ENCODE measurements around the gene DNAJC18.

DNAJC18 gene

GRCh38 chr5:139431706-139432105 lies 7.6 kb downstream of the DNAJC18 start:
- in situ Hi-C loops (cut with HindIII; ENCODE audit: low sequenced_read_pairs): loop anchor here (25.0 kb wide), 1 partner anchor 156 kb away; no protein-coding TSS in a partner anchor

- in situ Hi-C loops (cut with HindIII; ENCODE audit: low sequenced_read_pairs): loop anchor here (25.0 kb wide), 1 partner anchor 157 kb away; no protein-coding TSS in a partner anchor
Observed at GRCh38 chr5:139430015-139430414, 9.3 kb downstream of the DNAJC18 start.

- in situ Hi-C loops (cut with HindIII; ENCODE audit: low sequenced_read_pairs): loop anchor here (25.0 kb wide), 1 partner anchor 161 kb away; no protein-coding TSS in a partner anchor
Observed at GRCh38 chr5:139426203-139426885, 13.0 kb downstream of the DNAJC18 start.

GRCh38 chr5:139425497-139425896 lies 13.8 kb downstream of the DNAJC18 start:
- in situ Hi-C loops (cut with HindIII; ENCODE audit: low sequenced_read_pairs): loop anchor here (25.0 kb wide), 1 partner anchor 162 kb away; no protein-coding TSS in a partner anchor

GRCh38 chr5:139422307-139422893 lies 16.9 kb downstream of the DNAJC18 start:
- in situ Hi-C loops (cut with HindIII; ENCODE audit: low sequenced_read_pairs): loop anchor here (25.0 kb wide), 1 partner anchor 340 kb away; no protein-coding TSS in a partner anchor

- in situ Hi-C loops (cut with HindIII; ENCODE audit: low sequenced_read_pairs): loop anchor here (10.0 to 25.0 kb wide), 2 partner anchors 105 to 343 kb away; no protein-coding TSS in a partner anchor
Observed at GRCh38 chr5:139419226-139420192, 19.8 kb downstream of the DNAJC18 start.

GRCh38 chr5:139418793-139419192 lies 20.5 kb downstream of the DNAJC18 start:
- in situ Hi-C loops (cut with HindIII; ENCODE audit: low sequenced_read_pairs): loop anchor here (10.0 to 25.0 kb wide), 2 partner anchors 106 to 344 kb away; no protein-coding TSS in a partner anchor

GRCh38 chr5:139417214-139417613 lies 22.1 kb downstream of the DNAJC18 start:
- in situ Hi-C loops (cut with HindIII; ENCODE audit: low sequenced_read_pairs): loop anchor here (10.0 to 25.0 kb wide), 2 partner anchors 108 to 345 kb away; no protein-coding TSS in a partner anchor

GRCh38 chr5:139416651-139417050 lies 22.7 kb downstream of the DNAJC18 start:
- in situ Hi-C loops (cut with HindIII; ENCODE audit: low sequenced_read_pairs): loop anchor here (10.0 to 25.0 kb wide), 2 partner anchors 108 to 346 kb away; no protein-coding TSS in a partner anchor

- in situ Hi-C loops (cut with HindIII; ENCODE audit: low sequenced_read_pairs): loop anchor here (10.0 to 25.0 kb wide), 2 partner anchors 109 to 346 kb away; no protein-coding TSS in a partner anchor
Observed at GRCh38 chr5:139415869-139416268, 23.5 kb downstream of the DNAJC18 start.

GRCh38 chr5:139415221-139415861 lies 24.0 kb downstream of the DNAJC18 start:
- in situ Hi-C loops (cut with HindIII; ENCODE audit: low sequenced_read_pairs): loop anchor here (10.0 to 25.0 kb wide), 2 partner anchors 109 to 347 kb away; no protein-coding TSS in a partner anchor

- in situ Hi-C loops (cut with HindIII; ENCODE audit: low sequenced_read_pairs): loop anchor here (10.0 to 25.0 kb wide), 2 partner anchors 110 to 348 kb away; no protein-coding TSS in a partner anchor
Observed at GRCh38 chr5:139414581-139415130, 24.7 kb downstream of the DNAJC18 start.

- in situ Hi-C loops (cut with HindIII; ENCODE audit: low sequenced_read_pairs): loop anchor here (10.0 to 25.0 kb wide), 2 partner anchors 111 to 348 kb away; no protein-coding TSS in a partner anchor
Observed at GRCh38 chr5:139413963-139414362, 25.4 kb downstream of the DNAJC18 start.

- in situ Hi-C loops (cut with HindIII; ENCODE audit: low sequenced_read_pairs): loop anchor here (10.0 to 25.0 kb wide), 2 partner anchors 112 to 349 kb away; no protein-coding TSS in a partner anchor
Observed at GRCh38 chr5:139413153-139413552, 26.2 kb downstream of the DNAJC18 start.

GRCh38 chr5:139410993-139411828 lies 28.1 kb downstream of the DNAJC18 start:
- in situ Hi-C loops (cut with HindIII; ENCODE audit: low sequenced_read_pairs): loop anchor here (10.0 to 25.0 kb wide), 2 partner anchors 114 to 351 kb away; no protein-coding TSS in a partner anchor

- in situ Hi-C loops (cut with HindIII; ENCODE audit: low sequenced_read_pairs): loop anchor here (10.0 to 25.0 kb wide), 2 partner anchors 114 to 352 kb away; no protein-coding TSS in a partner anchor
Observed at GRCh38 chr5:139410121-139410992, 29.0 kb downstream of the DNAJC18 start.

- in situ Hi-C loops (cut with HindIII; ENCODE audit: low sequenced_read_pairs): loop anchor here (25.0 kb wide), 1 partner anchor 353 kb away; no protein-coding TSS in a partner anchor
Observed at GRCh38 chr5:139409116-139409515, 30.2 kb downstream of the DNAJC18 start.

All from DLD1 (cell line).